Measurements from ENCODE around the gene AFF1. TPM values are rescaled to one million over a fixed set of nuclear protein-coding genes. Genes with fewer than 3 reads are reported as not detected.

The AFF1 gene, protein sequence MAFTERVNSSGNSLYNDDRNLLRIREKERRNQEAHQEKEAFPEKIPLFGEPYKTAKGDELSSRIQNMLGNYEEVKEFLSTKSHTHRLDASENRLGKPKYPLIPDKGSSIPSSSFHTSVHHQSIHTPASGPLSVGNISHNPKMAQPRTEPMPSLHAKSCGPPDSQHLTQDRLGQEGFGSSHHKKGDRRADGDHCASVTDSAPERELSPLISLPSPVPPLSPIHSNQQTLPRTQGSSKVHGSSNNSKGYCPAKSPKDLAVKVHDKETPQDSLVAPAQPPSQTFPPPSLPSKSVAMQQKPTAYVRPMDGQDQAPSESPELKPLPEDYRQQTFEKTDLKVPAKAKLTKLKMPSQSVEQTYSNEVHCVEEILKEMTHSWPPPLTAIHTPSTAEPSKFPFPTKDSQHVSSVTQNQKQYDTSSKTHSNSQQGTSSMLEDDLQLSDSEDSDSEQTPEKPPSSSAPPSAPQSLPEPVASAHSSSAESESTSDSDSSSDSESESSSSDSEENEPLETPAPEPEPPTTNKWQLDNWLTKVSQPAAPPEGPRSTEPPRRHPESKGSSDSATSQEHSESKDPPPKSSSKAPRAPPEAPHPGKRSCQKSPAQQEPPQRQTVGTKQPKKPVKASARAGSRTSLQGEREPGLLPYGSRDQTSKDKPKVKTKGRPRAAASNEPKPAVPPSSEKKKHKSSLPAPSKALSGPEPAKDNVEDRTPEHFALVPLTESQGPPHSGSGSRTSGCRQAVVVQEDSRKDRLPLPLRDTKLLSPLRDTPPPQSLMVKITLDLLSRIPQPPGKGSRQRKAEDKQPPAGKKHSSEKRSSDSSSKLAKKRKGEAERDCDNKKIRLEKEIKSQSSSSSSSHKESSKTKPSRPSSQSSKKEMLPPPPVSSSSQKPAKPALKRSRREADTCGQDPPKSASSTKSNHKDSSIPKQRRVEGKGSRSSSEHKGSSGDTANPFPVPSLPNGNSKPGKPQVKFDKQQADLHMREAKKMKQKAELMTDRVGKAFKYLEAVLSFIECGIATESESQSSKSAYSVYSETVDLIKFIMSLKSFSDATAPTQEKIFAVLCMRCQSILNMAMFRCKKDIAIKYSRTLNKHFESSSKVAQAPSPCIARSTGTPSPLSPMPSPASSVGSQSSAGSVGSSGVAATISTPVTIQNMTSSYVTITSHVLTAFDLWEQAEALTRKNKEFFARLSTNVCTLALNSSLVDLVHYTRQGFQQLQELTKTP
- 10 to 100 TPM; 36.9 to 54.1 (median 48.3) TPM for polyA plus RNA-seq (ENCODE audit: insufficient read length in 4 of 4)

DNA sequence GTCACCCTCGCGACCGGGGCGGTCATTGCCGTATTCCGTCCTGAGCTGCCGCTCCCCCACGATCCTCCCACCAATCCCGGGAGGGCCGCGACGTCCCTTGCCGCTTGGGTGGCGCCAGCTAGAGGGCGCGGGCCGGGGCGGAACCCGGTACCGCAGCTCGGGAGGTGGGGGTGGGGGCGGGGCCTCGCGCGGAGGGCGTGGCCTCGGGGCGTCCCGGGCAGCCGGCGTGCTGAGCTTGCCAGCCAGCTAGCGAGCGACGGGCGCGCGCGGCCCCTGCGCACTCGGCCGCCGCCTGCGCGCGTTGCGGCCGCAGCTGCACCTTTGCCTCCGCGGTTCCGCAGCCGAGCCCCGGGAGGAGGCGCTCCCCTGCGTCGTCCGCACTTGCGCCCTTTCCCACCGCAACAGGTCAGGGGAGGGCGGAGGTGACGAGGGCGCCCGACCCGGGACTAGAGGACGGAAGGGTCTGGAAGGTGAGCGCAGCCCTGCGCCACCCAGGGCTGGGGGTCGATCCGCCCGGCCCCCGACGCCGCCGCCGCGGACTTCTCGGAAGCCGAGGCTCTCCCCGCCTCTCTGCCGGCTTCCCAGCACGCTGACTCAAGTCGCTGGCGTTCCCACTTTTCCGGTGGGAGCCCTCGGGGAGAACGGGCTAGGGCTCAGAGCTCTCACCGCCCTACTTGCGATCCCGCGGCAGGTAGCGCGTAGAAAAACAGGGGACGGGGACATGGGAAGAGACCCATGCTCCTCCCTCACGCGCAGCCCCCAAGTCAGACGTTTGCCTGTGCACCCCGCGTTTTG, at the start of gene AFF1:
AFF1 (plus strand) TSS at position 241 of the 795 bp plus-strand sequence. CDS start 13,523 bp downstream, outside the sequence.
- peak in 2 of 4 donors; percentile 70 to 73 for DNase-seq (ENCODE audit: low read depth in 4 of 4, low spot score in 2 of 4)

DNA sequence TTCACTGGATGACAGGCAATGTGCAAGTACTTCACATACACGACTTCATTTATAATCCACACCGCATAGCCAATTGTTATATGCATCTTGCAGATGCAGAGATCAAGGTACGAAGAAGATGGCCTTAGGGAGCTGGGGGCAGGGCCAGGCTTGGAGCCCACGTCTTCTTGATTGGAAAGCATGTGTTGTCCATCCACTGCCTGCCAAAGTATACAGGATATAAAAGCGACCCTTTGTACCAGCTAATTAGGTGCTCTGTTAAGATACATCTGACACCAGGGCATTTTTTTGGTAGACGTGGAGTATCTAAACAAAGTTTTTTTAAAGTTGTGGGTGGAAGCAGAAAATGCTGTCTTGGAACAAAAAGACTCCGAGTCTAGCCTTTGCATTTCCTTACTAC, 44.0 kb upstream of the AFF1 start:
- no peak for DNase-seq (ENCODE audit: low read depth in 4 of 4, low spot score in 2 of 4)

DNA sequence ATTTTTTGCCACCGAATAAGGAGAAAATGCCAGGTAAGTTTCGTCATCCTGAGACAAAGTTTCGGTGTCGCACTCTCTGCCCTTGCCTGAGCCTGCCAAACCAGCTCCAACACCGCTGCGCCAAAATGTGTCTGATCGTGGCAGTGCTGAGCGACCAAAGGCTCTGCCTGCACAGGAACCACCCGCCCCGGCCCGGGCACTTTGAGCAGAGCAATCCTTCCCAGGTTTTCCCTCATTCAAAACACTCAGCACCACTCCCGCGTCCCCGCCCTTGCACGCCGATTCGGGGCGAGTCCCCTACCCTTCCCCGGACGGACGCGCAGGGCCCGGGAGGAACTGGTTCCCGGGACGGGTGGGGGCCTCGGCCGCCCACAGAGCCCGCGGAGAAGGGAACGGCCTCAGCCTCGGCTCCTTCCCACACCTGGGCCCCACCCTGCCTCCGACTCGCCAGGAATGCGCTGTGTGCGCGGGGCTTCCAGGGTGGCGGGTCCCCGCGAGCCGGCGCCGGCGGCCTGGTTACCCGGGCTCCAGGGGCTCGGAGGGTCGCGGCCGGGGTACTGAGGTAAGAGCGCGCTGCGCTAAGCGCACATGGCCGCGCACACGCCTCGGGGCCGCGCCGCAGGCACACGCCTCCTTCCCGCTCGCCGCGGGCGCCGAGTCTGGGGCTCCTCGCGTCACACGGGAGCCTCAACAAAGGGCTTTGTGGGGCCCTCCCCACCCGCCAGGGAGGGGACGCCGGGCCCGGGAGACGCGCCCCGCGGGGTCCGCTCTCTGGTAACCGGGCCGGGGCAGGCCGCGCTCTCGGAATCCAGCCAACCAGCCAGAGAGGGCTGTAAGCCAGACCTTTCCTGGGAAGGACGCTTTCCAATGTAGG, 42.8 kb upstream of the AFF1 start, which contains the start of gene C4orf36:
C4orf36 (minus strand) TSS at position 661 of the 874 bp plus-strand sequence. CDS start 902 bp downstream, outside the sequence.
- peak in 1 of 4 donors; percentile 51 for DNase-seq (ENCODE audit: low read depth in 4 of 4, low spot score in 2 of 4)

DNA sequence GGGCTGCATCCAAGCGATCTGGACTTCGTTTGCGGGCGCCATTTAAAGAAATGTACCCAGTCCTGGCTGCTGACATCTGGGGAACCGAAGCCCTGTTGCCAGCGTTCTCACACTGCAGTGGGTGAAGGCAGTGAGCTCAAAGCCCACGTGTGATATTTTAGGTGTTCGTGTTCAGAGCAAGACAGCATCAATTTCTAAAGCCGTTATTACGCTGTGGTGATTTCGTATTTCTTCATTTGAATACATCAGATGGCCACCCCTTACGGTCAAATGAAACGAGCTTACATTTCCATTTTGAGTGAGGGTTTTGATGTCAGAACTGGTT, 42.2 kb upstream of the AFF1 start:
- DNase-seq (ENCODE audit: low read depth in 4 of 4, low spot score in 2 of 4): no peak

DNA sequence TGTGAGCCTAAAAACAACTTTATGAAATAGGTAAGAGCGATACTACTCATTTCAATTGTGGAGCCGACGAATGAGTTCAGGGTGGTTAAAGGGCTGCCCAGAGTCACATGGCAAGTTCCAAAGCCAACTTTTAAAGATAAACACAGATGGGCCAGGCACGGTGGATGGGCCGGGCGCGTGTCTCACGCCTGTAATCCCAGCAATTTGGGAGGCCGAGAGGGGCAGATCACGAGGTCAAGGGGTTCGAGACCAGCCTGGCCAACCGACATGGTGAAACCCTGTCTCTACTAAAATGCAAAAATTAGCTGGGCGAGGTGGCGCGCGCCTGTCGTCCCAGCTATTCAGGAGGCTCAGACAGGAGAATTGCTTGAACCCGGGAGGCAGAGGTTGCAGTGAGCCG, 41.7 kb upstream of the AFF1 start:
- no peak for DNase-seq (ENCODE audit: low read depth in 4 of 4, low spot score in 2 of 4)

DNA sequence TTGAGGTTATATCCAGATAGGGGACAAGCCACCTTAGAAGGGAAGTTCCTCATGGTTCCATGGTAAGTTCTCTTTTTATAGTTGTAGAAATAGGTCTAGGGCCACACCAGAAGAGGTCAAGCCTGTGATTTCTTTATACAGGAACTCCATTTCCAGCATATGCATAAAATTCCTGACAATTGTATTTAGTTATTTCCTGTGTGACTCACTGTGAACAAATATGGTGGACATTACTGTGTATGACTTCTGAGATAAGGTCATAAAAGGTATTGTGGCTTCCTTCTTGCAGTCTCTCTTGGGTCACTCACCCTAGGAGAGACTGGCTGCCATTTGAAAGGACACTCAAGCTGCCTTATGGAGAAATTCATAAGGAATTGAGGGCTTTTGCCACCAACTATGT, 40.4 kb upstream of the AFF1 start:
- DNase-seq (ENCODE audit: low read depth in 4 of 4, low spot score in 2 of 4): no peak

DNA sequence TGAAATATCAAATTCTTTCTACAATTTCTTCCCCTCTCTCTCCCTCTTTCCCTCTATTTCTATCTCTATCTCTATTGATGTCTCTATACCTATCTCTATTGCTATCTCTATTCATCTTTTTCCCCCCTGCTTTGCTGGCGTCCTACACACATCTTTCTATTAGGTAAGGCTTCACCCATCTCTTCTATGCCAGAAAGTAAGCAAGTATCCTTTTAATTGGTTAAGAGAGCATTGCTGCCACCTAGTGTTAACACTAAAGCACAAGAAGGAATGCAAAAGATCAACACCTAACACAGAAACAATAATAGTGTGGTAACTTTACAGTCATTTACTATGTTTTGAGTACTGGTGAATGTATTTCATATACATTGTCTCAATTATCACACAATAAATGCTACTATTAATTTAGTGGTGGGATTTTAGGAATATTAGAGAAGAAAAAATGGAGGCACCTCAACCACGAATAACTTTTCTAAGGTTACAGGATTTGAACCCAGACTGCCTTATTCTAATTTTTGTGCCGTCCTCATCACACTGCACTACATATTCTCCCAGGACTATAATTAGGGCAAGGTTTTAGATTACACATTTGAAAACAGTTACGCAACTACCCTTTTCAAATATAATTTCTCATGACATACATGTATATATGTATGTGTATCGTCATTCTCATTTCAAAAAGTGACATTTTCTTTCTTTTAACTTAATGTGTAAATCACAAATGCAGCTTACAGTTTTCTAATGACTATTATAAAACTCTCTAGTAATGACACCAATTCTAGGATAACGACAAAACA, 38.9 kb upstream of the AFF1 start:
- peak in 1 of 4 donors; percentile 70 for DNase-seq (ENCODE audit: low read depth in 4 of 4, low spot score in 2 of 4)

DNA sequence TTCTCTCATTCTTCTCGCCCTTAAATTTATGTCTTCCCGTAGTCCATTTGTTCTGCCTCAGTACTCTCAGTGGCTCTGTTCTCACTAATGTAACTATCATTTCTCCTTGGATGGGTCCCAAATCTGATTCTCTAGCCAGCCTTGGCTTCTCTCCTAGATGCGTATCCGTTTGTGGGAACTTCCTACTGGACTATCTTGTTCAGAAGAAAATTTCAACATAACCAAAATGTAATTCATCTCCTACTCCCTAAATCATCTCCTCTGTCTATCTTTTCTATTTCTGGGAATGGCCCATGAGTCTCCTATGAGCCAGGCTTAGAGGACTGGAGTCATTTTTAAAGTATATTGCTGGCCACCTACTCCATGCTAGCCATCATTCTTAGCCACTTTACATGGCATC, 38.2 kb upstream of the AFF1 start:
- no peak for DNase-seq (ENCODE audit: low read depth in 4 of 4, low spot score in 2 of 4)

DNA sequence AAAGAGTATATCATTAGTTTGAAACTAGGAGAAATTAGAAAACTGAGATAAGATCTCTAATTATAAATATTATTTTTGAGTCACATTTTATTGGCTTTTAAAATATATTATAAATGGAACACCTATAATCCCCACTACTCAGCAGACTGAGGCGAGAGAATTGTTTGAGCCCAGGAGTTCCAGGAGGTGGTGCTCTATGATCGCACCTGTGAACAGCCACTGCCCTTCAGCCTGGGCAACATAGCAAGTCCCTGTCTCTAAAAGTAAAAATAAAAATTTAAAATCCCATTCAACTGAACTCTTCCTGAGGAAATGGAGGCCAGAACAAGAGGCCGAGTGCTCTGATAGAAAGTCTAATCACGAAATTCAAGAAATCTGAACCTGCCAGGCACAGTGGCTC, 36.2 kb upstream of the AFF1 start:
- DNase-seq (ENCODE audit: low read depth in 4 of 4, low spot score in 2 of 4): no peak

DNA sequence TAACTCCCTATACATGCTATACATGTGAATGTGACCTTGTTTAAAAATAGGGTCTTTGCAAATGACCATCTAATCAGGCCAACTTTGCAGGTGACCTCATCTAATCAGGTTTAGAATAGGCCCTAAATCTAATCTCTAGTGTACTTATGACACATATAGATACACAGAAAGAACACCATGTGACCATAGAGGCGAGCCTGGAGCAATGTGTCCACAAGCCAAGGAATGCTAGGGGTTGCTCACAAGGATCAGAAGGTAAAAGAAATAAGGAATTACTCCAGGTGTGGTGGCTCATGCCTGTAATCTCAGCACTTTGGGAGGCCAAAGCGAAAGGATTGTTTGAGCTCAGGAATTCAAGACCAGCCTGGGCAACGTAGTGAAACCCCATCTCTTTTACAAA, 32.9 kb upstream of the AFF1 start:
- DNase-seq (ENCODE audit: low read depth in 4 of 4, low spot score in 2 of 4): no peak

DNA sequence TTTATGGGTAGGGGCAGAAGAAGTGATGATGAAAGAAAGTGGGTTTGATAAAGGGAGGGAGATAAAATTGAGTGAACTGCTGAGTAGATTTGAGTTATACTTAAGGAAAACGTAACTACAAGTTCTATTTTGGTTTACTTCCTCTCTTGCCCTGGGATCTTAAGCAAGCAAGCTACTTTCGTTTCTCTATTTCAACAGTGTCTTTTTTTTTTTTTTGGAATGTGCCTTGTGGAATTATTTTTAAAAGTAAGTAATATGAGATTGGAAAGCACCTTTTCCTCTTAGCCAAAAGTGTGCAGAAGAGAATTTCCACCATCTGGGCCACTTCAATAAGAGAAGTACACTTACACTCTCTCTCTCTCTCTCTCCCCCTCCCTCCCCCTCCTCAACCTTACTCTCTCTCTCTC, 26.6 kb upstream of the AFF1 start:
- no peak for DNase-seq (ENCODE audit: low read depth in 4 of 4, low spot score in 2 of 4)

DNA sequence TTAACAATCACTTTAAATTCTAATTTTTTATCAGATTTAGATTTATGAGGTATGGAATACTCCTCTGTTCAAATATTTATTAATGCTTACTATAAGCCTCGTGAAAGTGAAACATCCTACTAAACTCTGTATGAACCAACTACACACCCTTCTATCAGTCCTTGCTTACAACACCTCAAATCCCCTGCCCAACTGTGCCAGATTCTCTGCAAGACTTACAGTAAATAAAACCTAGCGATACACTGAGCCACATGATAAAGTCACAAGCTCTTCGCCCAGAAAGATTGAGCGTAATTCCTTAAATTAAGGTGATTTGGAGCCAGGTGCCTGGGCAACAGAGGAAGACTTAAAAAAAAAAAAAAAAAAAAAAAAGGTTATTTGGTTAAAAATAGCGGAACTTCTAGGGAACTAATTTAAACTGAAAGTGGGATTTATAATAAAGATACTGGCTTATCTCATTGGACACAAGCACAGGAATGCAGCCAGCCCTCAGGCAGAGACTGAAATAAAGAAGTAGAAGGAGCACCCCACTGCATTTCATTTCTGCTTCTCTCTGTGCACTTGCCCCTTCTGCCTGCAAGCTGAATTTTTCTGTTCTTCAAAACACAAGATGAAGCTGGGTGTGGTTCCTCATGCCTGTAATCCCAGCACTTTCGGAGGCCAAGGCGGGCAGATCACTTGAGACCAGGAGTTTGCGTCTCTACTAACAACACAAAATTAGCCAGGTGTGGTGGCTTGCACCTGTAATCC, 25.1 kb upstream of the AFF1 start:
- DNase-seq (ENCODE audit: low read depth in 4 of 4, low spot score in 2 of 4): no peak

DNA sequence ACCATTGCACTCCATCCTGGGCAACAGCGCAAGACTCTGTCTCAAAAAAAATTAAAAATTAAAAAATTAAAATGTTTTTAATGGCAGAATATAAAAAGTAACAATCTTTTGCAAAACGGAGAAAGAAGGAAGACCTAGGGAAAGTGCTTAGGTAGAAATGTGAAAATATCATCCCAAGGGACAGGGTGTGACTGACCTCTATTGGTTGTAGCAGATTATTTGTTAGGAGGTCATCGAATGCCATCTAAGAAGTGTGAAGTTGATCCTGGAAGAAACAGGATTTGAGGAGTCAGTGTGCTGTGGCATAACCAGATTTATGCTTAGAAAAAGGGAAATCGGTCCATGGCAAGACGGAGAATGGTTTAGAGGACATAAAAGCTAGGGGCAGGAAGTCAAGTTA, 24.4 kb upstream of the AFF1 start:
- DNase-seq (ENCODE audit: low read depth in 4 of 4, low spot score in 2 of 4): no peak

DNA sequence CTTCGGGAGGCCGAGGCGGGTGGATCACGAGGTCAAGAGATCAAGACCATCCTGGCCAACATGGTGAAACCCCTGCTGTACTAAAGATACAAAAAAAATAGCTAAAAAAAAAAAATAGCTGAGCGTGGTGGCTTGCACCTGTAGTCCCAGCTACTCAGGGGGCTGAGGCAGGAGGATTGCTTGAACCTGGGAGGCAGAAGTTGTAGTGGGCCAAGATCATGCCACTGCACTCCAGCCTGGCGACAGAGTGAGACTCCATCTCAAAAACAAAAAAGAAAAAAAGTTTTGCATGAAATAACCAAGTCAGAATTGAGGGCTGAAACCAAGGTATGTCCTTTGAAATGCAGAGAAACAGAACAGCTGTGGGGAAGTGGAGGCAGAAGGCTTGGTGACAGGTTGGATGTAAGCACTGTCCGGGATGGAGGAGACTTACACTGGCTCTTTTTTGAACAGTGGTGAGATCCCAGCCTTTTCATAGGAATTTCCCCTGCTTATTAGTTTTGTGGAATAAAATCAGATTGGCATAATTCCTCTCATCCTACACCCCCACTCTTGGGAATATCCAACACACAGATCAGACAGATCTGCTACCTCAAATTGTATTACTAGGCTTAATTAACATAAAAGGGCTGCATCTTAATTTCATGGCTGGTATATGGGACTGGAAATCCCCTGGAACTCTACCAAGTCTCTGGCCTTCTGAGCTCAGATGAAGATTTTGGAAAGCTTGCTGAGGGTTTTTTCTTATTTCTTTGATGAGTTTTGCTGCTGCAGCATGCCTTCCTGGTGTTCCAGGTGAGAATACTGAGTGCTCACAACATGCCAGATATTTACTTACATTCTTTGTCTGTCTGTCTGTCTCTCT, 23.8 kb upstream of the AFF1 start:
- no peak for DNase-seq (ENCODE audit: low read depth in 4 of 4, low spot score in 2 of 4)

DNA sequence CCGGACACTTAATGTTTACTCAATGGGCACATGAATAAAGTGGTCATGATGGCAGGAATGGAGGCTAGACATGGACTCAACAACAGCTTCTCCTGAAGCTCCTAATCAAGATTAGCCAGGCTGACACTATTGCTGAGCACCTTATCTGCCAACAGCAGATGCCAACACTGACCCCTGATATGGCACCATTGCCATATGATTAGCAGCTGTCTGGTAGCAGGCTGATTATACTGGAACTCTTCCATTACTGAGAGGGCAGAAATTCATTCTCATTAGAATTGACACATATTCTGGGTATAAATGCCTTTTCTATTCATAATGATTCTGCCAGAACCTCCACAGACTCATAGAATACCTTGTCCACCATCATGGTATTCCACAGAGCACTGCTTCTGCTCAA, 18.4 kb upstream of the AFF1 start:
- DNase-seq (ENCODE audit: low read depth in 4 of 4, low spot score in 2 of 4): no peak

DNA sequence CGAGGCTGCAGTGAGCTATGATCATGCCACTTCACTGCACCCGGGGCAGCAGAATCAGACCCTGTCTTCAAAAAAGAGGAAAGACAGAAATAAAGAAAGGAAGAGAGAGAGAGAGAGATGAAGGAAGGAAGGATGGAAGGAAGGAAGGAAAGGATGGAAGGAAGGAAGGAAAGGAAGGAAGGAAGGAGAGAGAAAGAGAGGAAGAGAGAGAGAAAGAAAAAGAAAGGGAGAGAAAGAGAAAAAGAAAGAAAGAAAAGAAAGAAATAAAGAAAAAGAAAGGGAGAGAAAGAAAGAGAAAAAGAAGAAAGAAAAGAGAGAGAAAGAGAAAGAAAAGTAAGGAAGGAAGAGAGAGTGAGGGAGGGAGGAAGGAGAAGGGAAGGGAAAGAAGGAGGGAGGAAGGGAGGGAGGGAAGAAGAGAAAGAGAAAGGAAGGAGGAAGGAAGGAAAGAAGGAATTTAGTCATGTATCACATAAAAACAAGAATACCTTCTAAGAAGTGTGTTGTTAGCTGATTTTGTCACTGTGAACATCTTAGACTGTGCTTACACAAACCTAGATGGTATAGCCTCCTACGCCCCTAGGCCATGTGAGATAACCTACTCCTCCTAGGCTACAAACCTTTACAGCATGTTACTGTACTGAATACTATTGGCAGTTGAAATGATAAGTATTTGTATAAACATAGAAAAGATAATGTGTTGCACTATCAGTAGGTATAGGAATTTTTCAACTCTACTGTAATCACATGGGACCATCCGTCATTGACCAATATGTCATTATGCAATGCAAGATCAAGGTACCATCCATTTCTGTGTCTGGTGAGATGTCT, 17.4 kb upstream of the AFF1 start:
- no peak for DNase-seq (ENCODE audit: low read depth in 4 of 4, low spot score in 2 of 4)
